ENCODE data around the gene ASB5. TPM values are rescaled to one million over a fixed set of nuclear protein-coding genes. Genes with fewer than 3 reads are reported as not detected.

Gene ASB5
- total and polyA plus RNA-seq, 10 donors = 0.06 to 0.50 TPM; not detected in 8

DNA sequence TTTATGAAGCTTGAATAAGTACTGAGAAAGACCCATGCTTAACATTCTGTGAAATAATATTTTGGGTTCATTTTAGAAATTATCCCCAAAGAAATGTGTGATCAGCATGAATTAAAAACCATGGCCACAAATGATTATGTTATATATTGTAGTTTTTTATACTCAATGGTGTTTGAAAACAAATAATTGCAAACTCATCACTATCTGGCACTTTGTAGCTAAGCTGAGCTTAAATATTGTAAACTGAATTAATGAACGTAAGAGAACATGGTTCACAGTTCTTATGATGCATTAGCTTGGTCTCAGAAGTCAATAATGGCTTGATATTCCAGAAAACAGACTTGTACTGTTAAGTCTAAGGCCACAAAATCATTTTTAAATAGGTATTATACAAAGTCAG, 24.6 kb upstream of the ASB5 start:
- TF ChIP-seq POLR2AphosphoS5 (IDR thresholded peaks at IDR 0.05) (no peak), POLR2A (IDR thresholded peaks at IDR 0.05) (no peak), CTCF (IDR thresholded peaks at IDR 0.05 in 8 of 11, conservative IDR thresholded peaks at IDR 0.05 in 3 of 11) (no peak)
- Histone ChIP-seq H3K36me3 (no peaks in the 10 kb centered on the region), H3K27me3 (replicated peaks in 1 of 7) (no peaks in the 10 kb centered on the region), H3K4me1 (no peaks in the 10 kb centered on the region), H3K4me3 (no peak overlapping the region), H3K27ac (no peak overlapping the region), H3K9me3 (no peaks in the 10 kb centered on the region)
- DNase-seq = no peak
- WGBS, 5 donors = 79 to 87% (median 84%) methylated on average over 1 of the region's 1 CpG
- intact Hi-C loops (cut with DNase I; ENCODE audit: low total_unique reads) = no loop called here

DNA sequence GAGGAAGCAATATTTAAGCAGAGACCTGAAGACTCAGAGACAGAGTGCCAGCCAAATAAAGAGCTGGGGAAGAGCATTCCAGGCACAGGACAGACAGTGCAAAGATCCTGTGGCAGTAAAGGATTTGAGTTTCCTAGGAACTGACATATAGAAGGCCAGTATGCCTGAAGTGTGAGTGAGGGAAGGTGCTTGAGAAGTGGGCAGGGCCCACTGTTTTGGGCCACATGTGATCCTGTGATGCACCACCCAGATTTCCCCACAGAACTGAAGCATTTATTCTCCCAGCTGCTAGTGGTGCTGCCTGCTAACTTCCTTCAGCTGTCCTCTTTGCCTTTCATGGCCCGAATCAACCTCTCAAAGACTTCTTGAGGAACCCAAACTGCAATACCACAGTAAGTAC, 23.9 kb upstream of the ASB5 start:
- Histone ChIP-seq H3K9me3 (no peaks in the 10 kb centered on the region), H3K36me3 (no peaks in the 10 kb centered on the region), H3K4me3 (no peak overlapping the region), H3K27me3 (replicated peaks in 1 of 7) (no peaks in the 10 kb centered on the region), H3K4me1 (no peaks in the 10 kb centered on the region), H3K27ac (no peak overlapping the region)
- WGBS, 5 donors = 82 to 100% (median 91%) methylated on average over 1 of the region's 1 CpG
- TF ChIP-seq POLR2A (IDR thresholded peaks at IDR 0.05) (no peak), POLR2AphosphoS5 (IDR thresholded peaks at IDR 0.05) (no peak), CTCF (IDR thresholded peaks at IDR 0.05 in 8 of 11, conservative IDR thresholded peaks at IDR 0.05 in 3 of 11) (no peak)
- intact Hi-C loops (cut with DNase I; ENCODE audit: low total_unique reads) = no loop called here
- no peak for DNase-seq

- H3K4me1 ChIP-seq = no peaks in the 10 kb centered on the region
- H3K27me3 ChIP-seq (replicated peaks in 1 of 7) = no peaks in the 10 kb centered on the region
- no peak overlapping the region for H3K27ac ChIP-seq
- no peak for DNase-seq
- intact Hi-C loops (cut with DNase I; ENCODE audit: low total_unique reads) = no loop called here
- H3K4me3 ChIP-seq = no peak overlapping the region
- H3K36me3 ChIP-seq = no peaks in the 10 kb centered on the region
- 82 to 90% (median 87%) methylated on average over 3 of the region's 3 CpGs for WGBS, 5 donors
- TF ChIP-seq CTCF (IDR thresholded peaks at IDR 0.05 in 8 of 11, conservative IDR thresholded peaks at IDR 0.05 in 3 of 11) (no peak), POLR2A (IDR thresholded peaks at IDR 0.05) (no peak), POLR2AphosphoS5 (IDR thresholded peaks at IDR 0.05) (no peak)
- H3K9me3 ChIP-seq = no peaks in the 10 kb centered on the region
These were observed 22.7 kb upstream of the ASB5 start for GRCh38 chr4:176291748-176292147.

- DNase-seq = no peak
- no peaks in the 10 kb centered on the region for H3K9me3 ChIP-seq
- no peaks in the 10 kb centered on the region for H3K27me3 ChIP-seq (replicated peaks in 1 of 7)
- H3K4me1 ChIP-seq = no peaks in the 10 kb centered on the region
- 88 to 94% (median 93%) methylated on average over 3 of the region's 3 CpGs for WGBS, 5 donors
- TF ChIP-seq POLR2A (IDR thresholded peaks at IDR 0.05) (no peak), CTCF (IDR thresholded peaks at IDR 0.05 in 8 of 11, conservative IDR thresholded peaks at IDR 0.05 in 3 of 11) (no peak), POLR2AphosphoS5 (IDR thresholded peaks at IDR 0.05) (no peak)
- H3K27ac ChIP-seq = no peak overlapping the region
- H3K4me3 ChIP-seq = no peak overlapping the region
- H3K36me3 ChIP-seq = no peaks in the 10 kb centered on the region
- intact Hi-C loops (cut with DNase I; ENCODE audit: low total_unique reads) = no loop called here
These were observed 21.5 kb upstream of the ASB5 start for GRCh38 chr4:176290520-176290919.
